HAP-1 (cell line): ENCODE results near the gene PRPF6.

Source experiments
- DNase-seq, 2 experiments: peaks; one replicate each; pipeline ENCODE4 v3.0.0-alpha.2; 2016 to 2020; ENCODE audit warnings: low spot score in 2 of 2
- H3K27me3 ChIP-seq: fragments of 250-450 bp; sonication (Bioruptor Pico); 2 replicates; pipeline ENCODE4 v1.5.1; 2020; ENCODE audit warnings: low read depth, mild to moderate bottlenecking, moderate library complexity
- H3K36me3 ChIP-seq: fragments of 250-450 bp; sonication (Bioruptor Pico); replicated peaks from 2 replicates; pipeline ENCODE4 v1.5.1; 2020; ENCODE audit warnings: mild to moderate bottlenecking
- H3K4me1 ChIP-seq: fragments of 250-450 bp; sonication (Bioruptor Pico); 2 replicates; pipeline ENCODE4 v1.5.1; 2020; ENCODE audit warnings: mild to moderate bottlenecking
- H3K4me3 ChIP-seq: fragments of 250-450 bp; sonication (Bioruptor Pico); 2 replicates; pipeline ENCODE4 v1.5.1; 2020; ENCODE audit warnings: mild to moderate bottlenecking, moderate library complexity
- H3K9me3 ChIP-seq: fragments of 250-450 bp; sonication (Bioruptor Pico); 2 replicates; pipeline ENCODE4 v1.5.1; 2020; ENCODE audit warnings: mild to moderate bottlenecking, moderate library complexity
- in situ Hi-C: fragments of 300-500 bp; cut with MboI; formaldehyde crosslinking; loops from 3 replicates; pipeline ENCODE4 v1.14.3; 2020; ENCODE audit warnings: low sequenced_read_pairs, inconsistent platforms, mixed read lengths

PRPF6 gene

GRCh38 chr20:64057628-64058498 is 76.9 kb downstream of the PRPF6 start:
- in situ Hi-C loops, result no loop called here
- Histone ChIP-seq H3K36me3 (no peaks in the 10 kb centered on the region), H3K4me3 (no peak overlapping the region), H3K9me3 (no peaks in the 10 kb centered on the region), H3K27me3 (no peaks in the 10 kb centered on the region), H3K4me1 (peaks cover 5% of the 10 kb centered on the region)
- peak; percentile 36 to 93 for DNase-seq

- H3K36me3 ChIP-seq, result no peaks in the 10 kb centered on the region
- in situ Hi-C loops, result no loop called here
These were observed 77.6 kb downstream of the PRPF6 start for GRCh38 chr20:64058536-64058935.

GRCh38 chr20:64062276-64062595 is 81.3 kb downstream of the PRPF6 start:
- in situ Hi-C loops, result no loop called here
- H3K9me3 ChIP-seq, result no peaks in the 10 kb centered on the region
- H3K4me1 ChIP-seq, result peaks cover 9% of the 10 kb centered on the region
- H3K4me3 ChIP-seq, result peak overlapping the region; percentile 76
- no peak for DNase-seq
- no peaks in the 10 kb centered on the region for H3K27me3 ChIP-seq
- no peaks in the 10 kb centered on the region for H3K36me3 ChIP-seq

More at GRCh38 chr20:64058536-64058935, 77.6 kb downstream of the PRPF6 start:
- H3K27me3 ChIP-seq, result no peaks in the 10 kb centered on the region
- no peak for DNase-seq
- H3K4me3 ChIP-seq, result no peak overlapping the region
- peaks cover 5% of the 10 kb centered on the region for H3K4me1 ChIP-seq
- no peaks in the 10 kb centered on the region for H3K9me3 ChIP-seq

GRCh38 chr20:64062596-64063388 is 81.9 kb downstream of the PRPF6 start, which contains the start of gene TCEA2:
Gene TCEA2, plus strand, starts transcription at chr20:64063198. Its CDS starts 115 bp downstream, at chr20:64063313.
- Histone ChIP-seq H3K36me3 (no peaks in the 10 kb centered on the region), H3K4me3 (peak within 1 kb of the TSS; percentile 76), H3K27me3 (no peaks in the 10 kb centered on the region), H3K9me3 (no peaks in the 10 kb centered on the region), H3K4me1 (peaks cover 9% of the 10 kb centered on the region)
- in situ Hi-C loops, result no loop called here
- peak; percentile 95 to 98 for DNase-seq

- Histone ChIP-seq H3K4me3 (peak overlapping the region; percentile 76), H3K4me1 (peaks cover 9% of the 10 kb centered on the region), H3K36me3 (no peaks in the 10 kb centered on the region), H3K27me3 (no peaks in the 10 kb centered on the region), H3K9me3 (no peaks in the 10 kb centered on the region)
- DNase-seq, result peak in 1 of 2 experiments; percentile 67
- in situ Hi-C loops, result no loop called here
These were observed 82.6 kb downstream of the PRPF6 start for GRCh38 chr20:64063389-64064144.

GRCh38 chr20:64064145-64064698 is 83.3 kb downstream of the PRPF6 start:
- Histone ChIP-seq H3K9me3 (no peaks in the 10 kb centered on the region), H3K27me3 (no peaks in the 10 kb centered on the region), H3K4me3 (peak overlapping the region; percentile 76), H3K4me1 (peaks cover 9% of the 10 kb centered on the region), H3K36me3 (no peaks in the 10 kb centered on the region)
- no peak for DNase-seq
- in situ Hi-C loops, result no loop called here

GRCh38 chr20:64065062-64065973 is 84.4 kb downstream of the PRPF6 start:
- no peaks in the 10 kb centered on the region for H3K27me3 ChIP-seq
- in situ Hi-C loops, result no loop called here
- H3K36me3 ChIP-seq, result no peaks in the 10 kb centered on the region
- H3K4me1 ChIP-seq, result peaks cover 9% of the 10 kb centered on the region
- no peak for DNase-seq
- no peaks in the 10 kb centered on the region for H3K9me3 ChIP-seq
- no peak overlapping the region for H3K4me3 ChIP-seq

GRCh38 chr20:64065974-64066343 is 85.0 kb downstream of the PRPF6 start:
- no peaks in the 10 kb centered on the region for H3K9me3 ChIP-seq
- no peak for DNase-seq
- no peaks in the 10 kb centered on the region for H3K36me3 ChIP-seq
- H3K27me3 ChIP-seq, result no peaks in the 10 kb centered on the region
- H3K4me3 ChIP-seq, result no peak overlapping the region
- H3K4me1 ChIP-seq, result peaks cover 9% of the 10 kb centered on the region
- in situ Hi-C loops, result no loop called here

- Histone ChIP-seq H3K9me3 (no peaks in the 10 kb centered on the region), H3K4me1 (peaks cover 9% of the 10 kb centered on the region), H3K36me3 (no peaks in the 10 kb centered on the region), H3K27me3 (no peaks in the 10 kb centered on the region), H3K4me3 (no peak overlapping the region)
- in situ Hi-C loops, result no loop called here
- DNase-seq, result no peak
These were observed 86.2 kb downstream of the PRPF6 start for GRCh38 chr20:64067005-64067632.

- Histone ChIP-seq H3K9me3 (no peaks in the 10 kb centered on the region), H3K27me3 (no peaks in the 10 kb centered on the region), H3K36me3 (no peaks in the 10 kb centered on the region), H3K4me3 (no peak overlapping the region), H3K4me1 (peaks cover 4% of the 10 kb centered on the region; the same call in 1 of the 2 replicates)
- in situ Hi-C loops, result no loop called here
- no peak for DNase-seq
These were observed 86.9 kb downstream of the PRPF6 start for GRCh38 chr20:64067733-64068307.

GRCh38 chr20:64068386-64069208 is 87.7 kb downstream of the PRPF6 start:
- no peak for DNase-seq
- in situ Hi-C loops, result no loop called here
- peaks cover 4% of the 10 kb centered on the region; the same call in 1 of the 2 replicates for H3K4me1 ChIP-seq

More at GRCh38 chr20:64068386-64069208, 87.7 kb downstream of the PRPF6 start:
- Histone ChIP-seq H3K27me3 (no peaks in the 10 kb centered on the region), H3K36me3 (peaks cover 1% of the 10 kb centered on the region; the same call in 1 of the 2 replicates), H3K9me3 (no peaks in the 10 kb centered on the region), H3K4me3 (no peak overlapping the region)
